Measurements from ENCODE around the gene CCDC116.

The CCDC116 gene

GRCh38 chr22:21682385-21683175 is 50.0 kb downstream of the CCDC116 start:
- DNase-seq: no peak

DNA sequence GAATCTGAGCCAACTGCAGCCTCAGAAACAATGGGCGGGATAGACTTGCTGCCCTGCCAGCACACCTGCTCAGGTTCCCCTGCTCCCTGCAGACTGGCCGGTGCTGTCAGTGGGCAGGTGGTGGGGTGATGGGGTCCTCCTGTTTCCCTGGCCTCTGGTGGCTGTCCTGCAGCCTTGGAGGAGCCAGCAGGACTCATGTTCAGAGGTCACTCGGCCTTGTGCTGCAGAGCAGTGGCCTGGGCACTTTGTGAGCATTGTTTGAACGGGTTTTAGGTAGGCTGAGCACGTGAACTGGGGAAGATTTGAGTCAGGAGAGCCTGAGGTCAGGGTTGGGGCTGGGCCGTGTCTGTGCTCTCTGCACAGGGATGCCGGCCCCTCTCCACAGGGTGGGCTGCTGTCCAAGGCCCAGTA is 50.8 kb downstream of the CCDC116 start:
- no peak for DNase-seq

GRCh38 chr22:21684492-21685163 is 52.1 kb downstream of the CCDC116 start:
- DNase-seq: no peak

- DNase-seq: no peak
These were observed 52.6 kb downstream of the CCDC116 start for GRCh38 chr22:21685164-21685513.

- no peak for DNase-seq
These were observed 53.6 kb downstream of the CCDC116 start for GRCh38 chr22:21686193-21686608.
